ENCODE results near the gene RHOBTB1. TPM values are rescaled to one million over a fixed set of nuclear protein-coding genes. Genes with fewer than 3 reads are reported as not detected.

The RHOBTB1 gene
- total and polyA plus RNA-seq, 2 donors from 2014 or later = 14.6 to 34.5 TPM

- H3K27ac ChIP-seq (ENCODE audit: low read depth in 2 of 2, low read length in 2 of 2) = no peak overlapping the region
- no peaks in the 10 kb centered on the region for H3K4me1 ChIP-seq (ENCODE audit: control insufficient read depth in 2 of 3, insufficient read depth in 2 of 3, low read depth in 1 of 3, low read length in 3 of 3)
- no peak overlapping the region for H3K9ac ChIP-seq (ENCODE audit: low read length in 3 of 3)
- intact Hi-C loops (cut with DNase I) = no loop called here
- no peak for DNase-seq
- no peaks in the 10 kb centered on the region for H3K9me3 ChIP-seq (ENCODE audit: control insufficient read depth in 2 of 3, insufficient read depth in 1 of 3, low read length in 3 of 3)
- peaks cover 3 to 47% (median 18%) of the 10 kb centered on the region in 3 donors for H3K36me3 ChIP-seq (ENCODE audit: control insufficient read depth in 2 of 3, insufficient read depth in 3 of 3, low read length in 3 of 3)
- no peaks in the 10 kb centered on the region for H3K27me3 ChIP-seq (ENCODE audit: control insufficient read depth, insufficient read depth, low read length)
- TF ChIP-seq, protein P1, sequence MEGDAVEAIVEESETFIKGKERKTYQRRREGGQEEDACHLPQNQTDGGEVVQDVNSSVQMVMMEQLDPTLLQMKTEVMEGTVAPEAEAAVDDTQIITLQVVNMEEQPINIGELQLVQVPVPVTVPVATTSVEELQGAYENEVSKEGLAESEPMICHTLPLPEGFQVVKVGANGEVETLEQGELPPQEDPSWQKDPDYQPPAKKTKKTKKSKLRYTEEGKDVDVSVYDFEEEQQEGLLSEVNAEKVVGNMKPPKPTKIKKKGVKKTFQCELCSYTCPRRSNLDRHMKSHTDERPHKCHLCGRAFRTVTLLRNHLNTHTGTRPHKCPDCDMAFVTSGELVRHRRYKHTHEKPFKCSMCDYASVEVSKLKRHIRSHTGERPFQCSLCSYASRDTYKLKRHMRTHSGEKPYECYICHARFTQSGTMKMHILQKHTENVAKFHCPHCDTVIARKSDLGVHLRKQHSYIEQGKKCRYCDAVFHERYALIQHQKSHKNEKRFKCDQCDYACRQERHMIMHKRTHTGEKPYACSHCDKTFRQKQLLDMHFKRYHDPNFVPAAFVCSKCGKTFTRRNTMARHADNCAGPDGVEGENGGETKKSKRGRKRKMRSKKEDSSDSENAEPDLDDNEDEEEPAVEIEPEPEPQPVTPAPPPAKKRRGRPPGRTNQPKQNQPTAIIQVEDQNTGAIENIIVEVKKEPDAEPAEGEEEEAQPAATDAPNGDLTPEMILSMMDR (IDR thresholded peaks at IDR 0.05; ENCODE audit: borderline replicate concordance, extremely low read depth, insufficient read depth) = no peak
- FAIRE-seq = no peak
- H3K4me3 ChIP-seq (ENCODE audit: low read length in 3 of 3) = no peak overlapping the region
These were observed 73.6 kb downstream of the RHOBTB1 start for GRCh38 chr10:60870416-60870728.

- H3K36me3 ChIP-seq (ENCODE audit: control insufficient read depth in 2 of 3, insufficient read depth in 3 of 3, low read length in 3 of 3) = peaks cover 3 to 44% (median 18%) of the 10 kb centered on the region in 3 donors
- H3K9me3 ChIP-seq (ENCODE audit: control insufficient read depth in 2 of 3, insufficient read depth in 1 of 3, low read length in 3 of 3) = no peaks in the 10 kb centered on the region
- no peaks in the 10 kb centered on the region for H3K4me1 ChIP-seq (ENCODE audit: control insufficient read depth in 2 of 3, insufficient read depth in 2 of 3, low read depth in 1 of 3, low read length in 3 of 3)
- no peak overlapping the region for H3K27ac ChIP-seq (ENCODE audit: low read depth in 2 of 2, low read length in 2 of 2)
- no peak for FAIRE-seq
- H3K9ac ChIP-seq (ENCODE audit: low read length in 3 of 3) = no peak overlapping the region
- DNase-seq = no peak
- TF ChIP-seq, protein P1 (IDR thresholded peaks at IDR 0.05; ENCODE audit: borderline replicate concordance, extremely low read depth, insufficient read depth) = no peak
- no peaks in the 10 kb centered on the region for H3K27me3 ChIP-seq (ENCODE audit: control insufficient read depth, insufficient read depth, low read length)
- intact Hi-C loops (cut with DNase I) = no loop called here
- no peak overlapping the region for H3K4me3 ChIP-seq (ENCODE audit: low read length in 3 of 3)
These were observed 74.2 kb downstream of the RHOBTB1 start for GRCh38 chr10:60869652-60870415.

GRCh38 chr10:60868946-60869345 lies 75.0 kb downstream of the RHOBTB1 start:
- H3K9ac ChIP-seq (ENCODE audit: low read length in 3 of 3) = no peak overlapping the region
- no peaks in the 10 kb centered on the region for H3K4me1 ChIP-seq (ENCODE audit: control insufficient read depth in 2 of 3, insufficient read depth in 2 of 3, low read depth in 1 of 3, low read length in 3 of 3)
- intact Hi-C loops (cut with DNase I) = no loop called here
- H3K9me3 ChIP-seq (ENCODE audit: control insufficient read depth in 2 of 3, insufficient read depth in 1 of 3, low read length in 3 of 3) = no peaks in the 10 kb centered on the region
- H3K27ac ChIP-seq (ENCODE audit: low read depth in 2 of 2, low read length in 2 of 2) = no peak overlapping the region
- H3K27me3 ChIP-seq (ENCODE audit: control insufficient read depth, insufficient read depth, low read length) = no peaks in the 10 kb centered on the region
- peaks cover 3 to 36% (median 14%) of the 10 kb centered on the region in 3 donors for H3K36me3 ChIP-seq (ENCODE audit: control insufficient read depth in 2 of 3, insufficient read depth in 3 of 3, low read length in 3 of 3)
- TF ChIP-seq, protein P1 (IDR thresholded peaks at IDR 0.05; ENCODE audit: borderline replicate concordance, extremely low read depth, insufficient read depth) = no peak
- no peak overlapping the region for H3K4me3 ChIP-seq (ENCODE audit: low read length in 3 of 3)
- FAIRE-seq (no peak), DNase-seq (no peak)

All from kidney (tissue), 14 donors.